Activated CD8-positive, alpha-beta memory T cell treated with anti-CD3 and anti-CD28 coated beads, Interleukin-2, amount 50 U/mL, for 1 hour (primary cell): ENCODE measurements around the gene FOXI1.

ENCODE experiments used
- DNase-seq: peaks from one replicate; pipeline ENCODE4 v3.0.0-alpha.2; 2020; ENCODE audit errors: extremely low read depth

FOXI1 gene

DNA sequence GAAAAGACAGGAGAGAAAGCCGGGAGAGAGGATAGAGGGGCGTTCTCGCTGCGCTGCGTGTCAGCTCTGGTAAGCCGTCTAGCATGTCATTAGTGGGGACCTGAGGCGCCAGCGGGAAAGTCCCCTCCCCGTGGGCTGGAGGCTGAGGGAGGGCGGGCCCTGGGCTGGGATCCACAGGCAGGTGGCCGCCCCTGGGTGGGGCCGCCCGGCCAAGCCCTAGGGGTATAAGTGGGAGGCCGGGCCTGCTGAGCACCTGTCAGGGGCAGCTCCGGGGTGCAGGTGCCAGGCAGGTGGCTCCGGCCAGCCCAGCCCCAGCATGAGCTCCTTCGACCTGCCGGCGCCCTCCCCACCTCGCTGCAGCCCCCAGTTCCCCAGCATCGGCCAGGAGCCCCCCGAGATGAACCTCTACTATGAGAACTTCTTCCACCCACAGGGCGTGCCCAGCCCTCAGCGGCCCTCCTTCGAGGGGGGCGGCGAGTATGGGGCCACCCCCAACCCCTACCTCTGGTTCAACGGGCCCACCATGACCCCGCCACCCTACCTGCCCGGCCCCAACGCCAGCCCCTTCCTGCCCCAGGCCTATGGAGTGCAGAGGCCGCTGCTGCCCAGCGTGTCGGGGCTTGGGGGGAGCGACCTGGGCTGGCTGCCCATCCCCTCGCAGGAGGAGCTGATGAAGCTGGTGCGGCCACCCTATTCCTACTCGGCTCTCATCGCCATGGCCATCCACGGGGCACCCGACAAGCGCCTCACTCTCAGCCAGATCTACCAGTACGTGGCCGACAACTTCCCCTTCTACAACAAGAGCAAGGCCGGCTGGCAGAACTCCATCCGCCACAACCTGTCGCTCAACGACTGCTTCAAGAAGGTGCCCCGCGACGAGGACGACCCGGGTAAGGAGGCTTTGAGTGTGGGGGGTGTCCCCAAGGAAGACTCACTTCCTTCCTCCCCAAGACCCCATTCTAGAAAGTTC lies at the start of gene FOXI1:
TSS of gene FOXI1 (plus strand) at position 256 of the 970 bp plus-strand sequence. CDS start at position 317, 61 bp downstream.
- DNase-seq: no peak

DNA sequence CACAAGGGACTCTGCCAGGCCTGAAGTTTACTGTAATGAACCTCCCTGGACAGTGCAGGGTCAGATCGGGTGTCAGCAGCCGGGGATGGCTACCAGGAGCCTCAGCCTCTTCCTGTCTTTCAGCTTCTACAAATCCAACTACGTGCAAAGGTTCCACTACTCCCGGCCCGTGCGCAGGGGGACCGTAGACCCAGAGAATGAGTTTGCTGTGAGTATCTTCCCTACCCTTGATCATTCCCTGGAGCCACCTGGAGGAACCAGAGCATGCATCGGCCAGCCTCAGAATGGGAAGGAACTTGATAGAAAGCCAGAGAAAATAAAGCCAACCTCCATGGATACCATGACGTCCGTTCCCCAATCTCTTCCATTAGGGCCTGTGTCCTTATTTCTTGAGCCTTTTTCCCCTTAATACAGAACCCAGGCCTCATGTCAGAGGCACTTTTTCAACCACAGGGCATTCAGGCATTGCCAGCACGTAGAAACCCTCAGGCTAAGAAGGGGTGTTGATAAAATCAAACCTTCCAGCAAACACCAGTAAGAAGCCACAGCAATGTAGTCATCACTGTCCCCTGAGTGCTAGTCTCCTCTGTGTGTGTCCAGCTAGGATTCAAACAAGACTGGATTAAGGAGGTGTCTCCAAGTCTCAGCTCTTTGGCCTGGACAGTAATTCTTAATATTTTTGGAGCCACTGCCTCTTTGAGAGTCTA lies 49.0 kb upstream of the FOXI1 start:
- no peak for DNase-seq

DNA sequence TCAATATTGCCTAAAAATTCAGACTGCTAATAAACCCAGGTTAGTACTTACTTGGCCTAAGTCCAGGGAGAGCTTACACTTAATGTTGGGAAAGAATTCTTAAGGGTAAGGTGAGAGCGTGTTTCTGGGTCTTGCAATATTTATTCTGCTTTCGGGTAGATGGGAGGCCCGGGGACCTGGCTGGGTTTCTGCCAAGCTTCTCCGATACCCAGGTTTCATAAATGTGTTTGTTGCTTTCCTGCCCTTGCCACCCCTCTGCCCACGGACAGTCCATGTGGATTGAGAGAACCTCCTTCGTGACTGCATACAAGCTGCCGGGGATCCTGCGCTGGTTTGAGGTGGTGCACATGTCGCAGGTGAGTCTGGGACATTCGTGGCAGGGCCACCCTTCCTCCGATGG lies 48.4 kb upstream of the FOXI1 start:
- DNase-seq: no peak

DNA sequence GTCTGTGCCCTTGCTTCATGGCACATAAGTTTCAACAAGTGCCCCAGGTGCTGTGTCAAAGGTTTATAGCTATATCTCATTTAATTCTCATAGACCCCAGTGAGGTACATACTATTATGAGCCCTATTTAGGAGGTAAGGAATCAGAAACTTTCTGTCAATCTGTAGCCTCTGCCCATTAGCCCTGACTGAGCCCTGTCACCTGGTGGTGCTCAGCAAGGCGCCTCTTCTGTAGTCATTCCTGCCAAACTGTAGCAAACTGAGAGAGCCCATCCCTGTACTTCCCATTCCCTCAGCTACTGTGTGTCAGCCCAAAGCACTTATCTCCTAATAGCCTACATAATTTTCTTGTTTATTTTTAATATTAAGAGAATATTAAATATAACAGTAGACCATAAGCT lies 46.5 kb upstream of the FOXI1 start:
- no peak for DNase-seq

DNA sequence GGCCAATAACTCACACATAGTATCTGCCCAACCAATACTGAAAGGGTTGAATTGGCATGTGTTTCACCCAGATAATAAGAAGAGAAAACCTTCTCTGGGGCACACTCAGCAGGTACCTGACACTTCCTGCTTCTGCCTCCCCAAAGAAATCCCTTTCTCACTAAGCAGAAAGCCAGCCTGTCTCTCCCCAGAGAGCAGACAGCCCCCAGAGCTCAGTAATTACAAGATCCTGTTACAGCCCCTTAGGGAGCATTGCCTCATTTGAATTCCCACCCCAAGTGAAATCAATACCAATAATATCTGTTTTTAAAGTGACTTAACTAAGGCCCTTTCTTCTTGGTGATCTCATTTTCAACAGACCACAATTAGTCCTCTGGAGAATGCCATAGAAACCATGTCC lies 38.5 kb upstream of the FOXI1 start:
- no peak for DNase-seq

DNA sequence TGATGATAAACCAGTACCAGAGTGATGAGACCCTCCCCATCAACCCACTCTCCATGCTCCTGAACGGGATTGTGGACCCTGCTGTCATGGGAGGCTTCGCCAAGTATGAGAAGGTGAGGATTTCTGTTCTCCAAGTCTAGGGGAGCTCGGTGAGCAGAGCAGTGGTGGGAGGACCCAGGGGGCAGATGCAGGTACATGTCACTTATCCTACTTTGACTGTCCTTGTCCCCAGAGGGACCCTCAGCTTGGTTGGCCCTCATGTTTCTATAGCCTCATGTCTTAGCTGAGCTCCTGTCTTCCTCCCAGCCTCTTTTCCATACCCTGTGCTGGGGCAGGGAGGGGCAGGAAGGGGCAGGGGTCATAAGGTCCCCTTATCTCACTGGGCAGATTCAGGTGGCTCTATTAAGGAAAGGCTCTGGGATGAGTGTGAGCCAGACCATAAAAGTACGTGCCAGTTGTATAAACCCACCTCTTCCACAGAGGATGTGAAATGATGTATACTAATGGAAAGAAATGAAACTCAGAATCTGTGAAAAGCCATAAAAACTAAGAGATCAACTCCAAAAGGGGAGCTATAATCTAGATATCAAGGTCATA lies 38.0 kb upstream of the FOXI1 start:
- DNase-seq: no peak

DNA sequence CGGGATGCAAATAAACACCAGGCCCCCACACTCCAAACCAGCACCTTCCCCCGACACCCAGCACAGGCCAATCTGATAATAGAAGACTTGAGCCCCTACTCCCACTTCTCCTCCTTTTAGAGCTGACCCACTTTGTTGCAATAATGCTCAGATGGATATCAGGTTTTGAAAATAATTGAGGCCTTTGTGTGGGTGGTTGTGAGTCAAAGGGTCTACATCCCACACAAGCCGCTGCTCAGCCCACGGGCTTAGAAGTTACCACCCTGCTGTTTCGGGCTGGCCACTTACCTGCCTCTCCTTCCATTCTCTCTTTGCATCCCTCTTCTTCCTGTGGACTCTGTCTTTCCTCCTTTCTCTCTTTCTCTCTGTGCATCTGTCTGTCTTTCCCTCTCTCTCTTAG lies 36.2 kb upstream of the FOXI1 start:
- no peak for DNase-seq

DNA sequence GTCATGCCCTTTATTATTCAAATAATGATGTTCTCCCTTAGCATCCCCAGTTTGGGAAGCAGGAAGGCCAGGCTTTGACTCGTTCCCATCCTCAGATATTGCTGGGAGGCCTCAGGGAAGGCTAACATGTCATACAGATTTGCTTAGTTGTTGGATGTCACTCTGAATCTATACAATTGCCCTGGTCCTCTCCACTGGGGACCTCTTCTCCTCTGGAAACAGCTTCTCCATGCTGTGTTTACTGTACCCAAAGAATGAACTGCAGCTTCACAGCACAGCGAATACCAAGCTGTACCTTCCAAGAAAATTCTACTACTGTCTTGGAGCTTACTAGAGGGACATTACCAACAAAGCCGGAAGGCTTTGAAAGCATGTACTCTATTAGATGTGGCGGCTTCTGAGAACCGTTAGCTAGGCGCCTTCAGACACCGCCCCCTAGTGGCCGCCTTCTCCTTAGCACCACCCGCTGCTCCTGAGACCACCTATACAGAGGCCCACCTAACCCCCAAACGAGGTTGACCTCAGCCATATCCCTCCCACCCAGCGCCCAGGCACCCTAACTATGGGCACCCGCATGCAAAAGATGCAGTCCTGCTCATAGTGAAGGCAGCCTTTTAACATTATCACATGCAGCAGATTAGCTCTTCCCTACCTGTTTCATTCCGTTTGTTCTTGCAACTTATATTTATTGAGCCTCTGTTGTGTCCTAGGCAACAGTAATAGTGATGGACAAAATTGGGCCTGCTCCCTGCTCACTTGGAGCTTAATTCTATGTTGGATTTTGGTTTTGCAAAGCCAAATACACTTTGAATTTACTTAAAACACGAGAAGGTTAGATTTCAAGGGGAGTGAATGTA lies 34.9 kb upstream of the FOXI1 start:
- no peak for DNase-seq

DNA sequence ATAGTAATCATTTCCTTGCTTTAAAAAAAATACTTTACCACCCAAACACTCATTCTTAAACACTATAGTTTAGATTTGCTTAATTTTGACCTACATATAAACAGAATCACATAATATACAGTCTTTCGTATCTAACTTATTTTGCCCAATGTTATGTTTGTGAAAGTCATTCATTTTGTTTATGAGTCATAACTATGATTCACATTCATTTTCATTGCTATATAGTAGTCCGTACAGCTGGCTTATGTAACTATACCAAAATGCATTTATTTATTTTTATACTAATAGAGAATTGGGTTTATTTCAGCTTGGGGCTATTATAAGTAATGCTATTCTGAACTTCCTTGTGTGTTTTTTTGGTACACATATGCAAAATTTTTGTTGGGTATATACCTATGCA lies 33.9 kb upstream of the FOXI1 start:
- no peak for DNase-seq

DNA sequence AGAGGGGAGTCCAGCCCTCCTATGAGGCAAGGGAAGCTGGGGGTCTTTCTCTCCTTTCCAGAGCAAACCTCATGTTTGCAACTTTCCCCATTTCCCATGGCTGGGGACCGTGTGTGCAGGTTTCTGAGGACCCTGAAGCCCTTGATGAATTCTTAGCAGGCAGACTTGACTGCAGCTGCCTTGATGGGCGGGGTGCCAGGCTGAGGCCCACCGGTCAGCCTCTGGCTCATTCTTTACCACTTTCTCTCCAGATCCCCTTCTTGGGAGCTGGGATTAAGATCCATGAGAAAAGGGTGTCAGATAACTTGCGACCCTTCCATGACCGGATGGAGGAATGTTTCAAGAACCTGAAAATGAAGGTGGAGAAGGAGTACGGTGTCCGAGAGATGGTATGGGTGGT lies 30.0 kb upstream of the FOXI1 start:
- no peak for DNase-seq

DNA sequence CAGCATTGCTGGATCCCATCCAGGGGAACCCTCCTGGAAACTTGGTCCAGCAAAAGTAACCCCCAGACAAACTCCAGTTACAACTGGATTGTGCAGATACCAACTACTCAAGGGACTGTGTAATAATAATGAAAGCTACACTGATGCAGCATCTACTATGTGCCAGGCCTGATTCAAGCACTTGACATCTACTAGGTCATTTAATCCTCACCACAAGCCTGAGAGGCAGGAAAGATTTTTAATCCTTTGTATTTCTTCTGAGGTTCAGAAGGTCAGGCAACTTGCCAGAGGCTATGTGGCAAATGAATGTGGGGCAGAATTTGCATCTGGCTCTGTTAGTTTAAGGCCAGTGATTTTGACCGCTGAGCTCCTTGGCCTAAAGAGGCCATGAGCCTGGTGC lies 29.5 kb upstream of the FOXI1 start:
- no peak for DNase-seq

DNA sequence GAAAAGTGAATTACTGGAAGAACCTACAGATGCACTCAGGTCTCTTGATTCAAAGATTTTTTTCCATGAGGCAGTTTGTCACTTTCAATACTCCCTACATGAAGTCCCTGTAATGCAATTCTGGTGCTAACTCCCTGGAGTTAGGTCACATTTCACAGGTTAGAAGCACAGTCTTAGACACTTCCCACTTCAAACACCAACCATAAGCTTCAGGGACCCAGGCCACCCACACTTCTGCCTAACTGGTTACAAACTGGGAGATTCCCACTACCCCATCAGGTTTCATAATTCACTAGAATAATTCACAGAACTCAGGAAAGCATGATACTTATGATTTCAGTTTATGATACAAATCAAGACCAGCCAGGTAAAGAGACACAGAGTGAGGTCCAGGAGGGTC lies 29.0 kb upstream of the FOXI1 start:
- DNase-seq: no peak

DNA sequence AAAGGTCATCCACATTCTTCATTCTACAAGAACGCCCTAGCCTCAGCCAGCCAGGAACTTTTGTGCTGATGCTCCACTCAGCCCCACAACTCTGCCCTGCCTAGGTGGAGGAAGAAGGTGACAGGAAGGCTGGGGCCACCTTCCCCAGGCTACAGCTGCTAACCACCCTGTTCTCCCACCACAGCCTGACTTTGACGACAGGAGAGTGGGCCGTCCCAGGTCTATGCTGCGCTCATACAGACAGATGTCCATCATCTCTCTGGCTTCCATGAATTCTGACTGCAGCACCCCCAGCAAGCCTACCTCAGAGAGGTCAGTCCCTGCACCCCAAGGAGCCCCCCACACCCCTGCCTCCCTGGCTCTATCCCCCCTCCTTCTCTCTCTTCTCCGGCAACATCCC lies 28.2 kb upstream of the FOXI1 start:
- DNase-seq: no peak

DNA sequence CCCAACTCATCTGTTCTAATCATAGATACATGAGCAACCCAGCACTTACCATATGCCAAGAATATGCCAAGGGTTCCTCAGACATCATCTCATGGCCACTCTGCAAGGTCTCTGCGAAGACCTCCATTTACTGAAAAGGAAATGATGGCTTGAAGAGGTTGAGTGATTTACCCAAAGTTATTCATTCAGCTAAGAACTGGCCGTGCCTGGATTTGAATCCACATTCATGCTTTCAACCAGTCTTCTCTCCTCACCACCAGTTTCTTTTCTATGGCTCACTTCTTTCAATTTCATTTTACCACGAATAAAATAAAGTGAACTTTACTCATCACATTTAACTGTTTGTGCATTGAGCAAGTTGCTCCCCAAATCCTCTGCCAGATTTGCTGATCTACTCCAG lies 27.2 kb upstream of the FOXI1 start:
- no peak for DNase-seq

DNA sequence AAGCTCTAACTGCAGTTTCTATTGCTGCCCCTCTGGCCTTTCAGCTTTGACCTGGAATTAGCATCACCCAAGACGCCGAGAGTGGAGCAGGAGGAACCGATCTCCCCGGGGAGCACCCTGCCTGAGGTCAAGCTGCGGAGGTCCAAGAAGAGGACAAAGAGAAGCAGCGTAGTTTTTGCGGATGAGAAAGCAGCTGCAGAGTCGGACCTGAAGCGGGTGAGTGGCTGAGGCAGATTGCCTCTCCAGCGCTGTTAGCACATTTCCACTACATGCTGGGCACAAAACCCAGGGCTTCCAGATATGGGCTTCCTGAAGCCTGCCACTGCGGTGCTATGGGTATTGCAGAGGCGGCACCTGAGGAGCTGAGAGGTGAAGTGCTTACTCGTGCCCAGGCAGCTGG lies 26.8 kb upstream of the FOXI1 start:
- no peak for DNase-seq

DNA sequence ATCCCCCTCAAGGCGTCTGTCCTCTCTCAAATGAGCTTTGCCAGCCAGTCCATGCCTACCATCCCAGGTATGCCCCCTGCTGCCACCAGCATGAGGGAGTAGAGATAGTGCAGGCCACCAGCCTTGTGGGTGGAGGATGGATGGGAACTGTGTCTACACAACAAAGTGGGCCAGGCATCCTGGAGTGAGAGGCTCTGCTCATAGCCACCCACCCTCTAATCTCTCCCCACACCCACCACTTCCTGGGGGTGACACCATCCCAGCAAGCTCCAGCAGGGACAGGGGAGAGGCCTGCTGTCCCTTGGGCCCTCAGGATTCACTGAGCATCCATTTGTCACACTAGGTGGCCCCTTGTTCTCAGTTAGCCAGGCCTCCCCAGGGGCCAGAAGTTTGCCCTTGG lies 25.5 kb upstream of the FOXI1 start:
- no peak for DNase-seq

DNA sequence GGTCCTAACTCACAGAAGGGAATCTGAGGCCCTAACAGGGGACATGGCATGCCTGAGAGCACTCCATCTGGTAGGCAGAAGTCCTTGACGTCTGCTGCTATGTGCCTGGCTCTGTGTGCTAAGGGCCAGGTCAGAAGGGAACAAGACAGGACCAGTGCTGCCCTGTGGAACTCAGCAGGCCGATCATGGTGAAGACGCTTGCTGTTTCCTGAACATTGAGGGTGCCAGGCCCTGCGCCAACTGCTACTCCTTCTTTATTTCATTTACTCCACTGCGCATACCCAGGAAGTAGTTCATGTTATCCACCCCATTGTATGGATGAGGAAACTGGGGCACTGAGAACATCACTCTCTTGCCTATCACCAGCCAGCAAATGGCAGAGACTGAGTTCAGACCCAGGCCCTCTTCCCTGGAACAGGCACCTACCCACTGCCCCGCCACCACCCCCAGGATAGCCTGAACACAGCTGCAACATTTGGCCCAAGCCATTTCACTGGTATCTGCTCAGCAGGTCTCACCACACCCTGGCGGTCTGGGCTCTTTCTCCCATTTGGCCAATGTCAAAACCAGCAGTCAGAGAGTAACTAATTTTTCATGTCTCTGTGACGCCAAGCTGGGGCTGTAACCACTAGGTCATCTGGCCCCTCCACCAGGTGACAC lies 24.8 kb upstream of the FOXI1 start:
- no peak for DNase-seq

DNA sequence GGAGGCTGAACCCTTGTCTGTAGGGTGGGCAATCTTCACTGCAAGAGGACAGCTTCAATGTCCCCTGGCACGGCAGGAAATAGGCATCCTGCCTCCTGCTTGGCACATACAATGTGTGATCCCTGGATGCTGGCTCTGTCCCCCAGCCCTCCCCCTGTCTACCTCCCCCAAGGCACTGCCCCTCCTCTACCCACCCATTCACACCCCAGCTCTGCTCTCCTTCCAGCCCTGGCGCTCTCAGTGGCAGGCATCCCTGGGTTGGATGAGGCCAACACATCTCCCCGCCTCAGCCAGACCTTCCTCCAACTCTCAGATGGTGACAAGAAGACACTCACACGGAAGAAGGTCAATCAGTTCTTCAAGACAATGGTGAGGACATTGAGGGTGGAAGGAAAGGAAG lies 24.1 kb upstream of the FOXI1 start:
- no peak for DNase-seq

DNA sequence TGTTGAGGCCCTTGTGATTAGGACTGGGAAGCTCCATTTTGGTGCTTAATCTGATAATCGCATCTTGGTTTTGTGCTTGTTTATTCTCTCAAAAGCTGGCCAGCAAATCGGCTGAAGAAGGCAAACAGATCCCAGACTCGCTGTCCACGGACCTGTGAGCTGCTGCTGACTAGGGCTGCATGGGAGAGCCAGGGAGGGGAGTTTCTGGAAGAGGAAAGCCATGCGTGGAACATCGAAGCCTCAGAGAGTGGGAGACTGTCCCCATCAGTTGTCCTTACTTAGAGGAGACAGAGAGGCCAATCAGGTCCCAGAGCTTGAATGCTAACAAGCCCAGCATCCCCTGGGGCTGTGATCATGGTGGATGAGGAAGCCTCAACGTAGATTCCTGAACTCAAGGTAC lies 23.0 kb upstream of the FOXI1 start:
- no peak for DNase-seq

DNA sequence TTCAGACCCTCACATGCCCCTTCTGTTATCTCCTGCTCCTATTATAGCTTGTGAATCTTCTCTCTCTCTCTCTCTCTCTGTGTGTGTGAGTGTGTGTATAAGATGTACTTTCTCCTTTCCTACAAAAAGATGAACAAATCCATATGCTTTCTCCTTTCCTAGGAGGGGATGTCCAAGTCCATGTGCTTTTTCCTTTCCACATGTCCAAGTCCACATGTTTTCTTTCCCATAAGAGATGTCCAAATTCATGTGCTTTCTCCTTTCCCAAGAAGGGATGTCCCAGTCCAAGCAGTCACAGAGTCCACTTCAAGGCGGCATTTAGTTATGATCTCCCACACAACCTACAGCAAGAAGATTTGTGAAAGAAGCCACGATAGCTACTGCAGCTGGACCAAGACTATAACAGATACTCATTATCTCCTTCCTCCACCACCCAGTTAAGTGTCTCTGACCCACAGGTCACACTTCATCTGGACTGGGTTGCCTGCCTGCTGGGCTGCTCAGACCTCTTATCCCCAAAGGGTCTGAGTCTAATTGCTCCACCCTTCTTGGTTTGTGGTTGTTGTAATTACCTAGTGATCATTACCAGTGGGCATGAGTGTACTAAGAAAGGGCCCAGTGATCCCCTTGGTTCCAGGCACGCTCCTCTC lies 18.4 kb upstream of the FOXI1 start:
- DNase-seq: no peak
